Stimulated activated CD4-positive, alpha-beta T cell treated with anti-CD3 and anti-CD28 coated beads, TNF-alpha, amount 100 ng/mL, for 24 hours (primary cell): ENCODE data around the gene CFAP119.

Experiments
- DNase-seq, 3 experiments: peaks; one replicate each; pipeline ENCODE4 v3.0.0-alpha.2; 2020; ENCODE audit warnings: low read depth in 3 of 3

CFAP119 gene

GRCh38 chr16:30740364-30741251, 21.3 kb downstream of the CFAP119 start:
- no peak for DNase-seq

GRCh38 chr16:30738984-30739951, 22.6 kb downstream of the CFAP119 start:
- DNase-seq: no peak

GRCh38 chr16:30737794-30738648, 23.8 kb downstream of the CFAP119 start:
- DNase-seq: no peak

- no peak for DNase-seq
Observed at GRCh38 chr16:30736995-30737793, 24.7 kb downstream of the CFAP119 start.

- DNase-seq: no peak
Observed at GRCh38 chr16:30731411-30731810, 30.5 kb downstream of the CFAP119 start.

GRCh38 chr16:30728899-30729672, 32.8 kb downstream of the CFAP119 start:
- DNase-seq: no peak

- DNase-seq: no peak
Observed at GRCh38 chr16:30728321-30728720, 33.5 kb downstream of the CFAP119 start.

- no peak for DNase-seq
Observed at GRCh38 chr16:30725418-30725792, 36.5 kb downstream of the CFAP119 start.

GRCh38 chr16:30724641-30725417, 37.0 kb downstream of the CFAP119 start:
- DNase-seq: no peak

GRCh38 chr16:30723725-30724355, 38.0 kb downstream of the CFAP119 start:
- no peak for DNase-seq

GRCh38 chr16:30722916-30723315, 38.9 kb downstream of the CFAP119 start:
- DNase-seq: no peak

- no peak for DNase-seq
Observed at GRCh38 chr16:30722443-30722842, 39.4 kb downstream of the CFAP119 start.

- DNase-seq: no peak
Observed at GRCh38 chr16:30721606-30722005, 40.3 kb downstream of the CFAP119 start.

GRCh38 chr16:30721167-30721566, 40.7 kb downstream of the CFAP119 start:
- no peak for DNase-seq

- DNase-seq: no peak
Observed at GRCh38 chr16:30720694-30721093, 41.2 kb downstream of the CFAP119 start.

GRCh38 chr16:30720086-30720485, 41.8 kb downstream of the CFAP119 start:
- DNase-seq: no peak

GRCh38 chr16:30715750-30716445, 46.0 kb downstream of the CFAP119 start:
- DNase-seq: peak in 2 of 3 experiments; percentile 18 to 19

- DNase-seq: no peak
Observed at GRCh38 chr16:30711712-30712111, 50.1 kb downstream of the CFAP119 start.
